ENCODE measurements around the gene PHACTR3. TPM values are rescaled to one million over a fixed set of nuclear protein-coding genes. Genes with fewer than 3 reads are reported as not detected.

Gene PHACTR3
- total RNA-seq, 1 experiment from 2014 or later: not detected

- RAD21 ChIA-PET (ENCODE audit: low non-redundant PET in 1 of 2, low total read pairs in 2 of 2, uncharacterized antibody in 2 of 2, unreplicated experiment in 2 of 2): no interaction called here
- Histone ChIP-seq H3K27ac (ENCODE audit: low read depth, low read length) (no peak overlapping the region), H3K36me3 (ENCODE audit: control insufficient read depth in 1 of 2, insufficient read depth in 2 of 2, low read length in 2 of 2) (no peaks in the 10 kb centered on the region), H4K20me1 (ENCODE audit: insufficient read depth) (no peaks in the 10 kb centered on the region), H3K9me2 (ENCODE audit: insufficient read depth) (no peaks in the 10 kb centered on the region), H3K27me3 (ENCODE audit: insufficient read depth, low read length) (peaks cover 42% of the 10 kb centered on the region), H2AFZ (ENCODE audit: low read depth, low read length, poor library complexity, severe bottlenecking) (no peak overlapping the region), H3K9me3 (ENCODE audit: control insufficient read depth in 1 of 2, insufficient read depth in 1 of 2, low read depth in 1 of 2, low read length in 2 of 2) (no peaks in the 10 kb centered on the region), H3K79me2 (ENCODE audit: insufficient read depth, low read length) (no peaks in the 10 kb centered on the region), H3K4me1 (ENCODE audit: control insufficient read depth in 1 of 2, insufficient read depth in 2 of 2, low read length in 2 of 2) (no peaks in the 10 kb centered on the region), H3K4me3 (replicated peaks in 1 of 2; ENCODE audit: low read depth in 1 of 2, low read length in 2 of 2) (no peak overlapping the region), H3K9ac (ENCODE audit: low read length) (no peak overlapping the region), H3K4me2 (ENCODE audit: low read length) (no peak overlapping the region)
- POLR2A ChIA-PET: interaction anchor here (1.2 kb wide), 1 partner anchor 76 kb away, joined by 3 read pairs; the partner anchor contains the start of genes FAM217B and PPP1R3D
- CTCF ChIA-PET: interaction anchor here (2.0 kb wide), 1 partner anchor 15 kb away, joined by 9 read pairs; no protein-coding TSS in a partner anchor
- intact Hi-C loops (cut with micrococcal nuclease): loop anchor here (5.0 kb wide), 1 partner anchor 58 kb away; no protein-coding TSS in a partner anchor
- no peak for ATAC-seq
- no peak for DNase-seq (ENCODE audit: low read depth, low spot score)
- TF ChIP-seq JUND (IDR thresholded peaks at IDR 0.05) (no peak), ZBTB33 (IDR thresholded peaks at IDR 0.05; ENCODE audit: extremely low read depth, insufficient replicate concordance, low read length) (no peak), SIN3A (IDR thresholded peaks at IDR 0.05; ENCODE audit: low read depth) (no peak), RAD21 (IDR thresholded peaks at IDR 0.05; ENCODE audit: low read depth) (no peak)
- no TSS peak for BruUV-seq (replicated peaks)
Measured at GRCh38 chr20:59864726-59865125, 260.4 kb downstream of the PHACTR3 start.

GRCh38 chr20:59866338-59866737 lies 262.0 kb downstream of the PHACTR3 start:
- POLR2A ChIA-PET: no interaction called here
- Histone ChIP-seq H3K27ac (ENCODE audit: low read depth, low read length) (no peak overlapping the region), H2AFZ (ENCODE audit: low read depth, low read length, poor library complexity, severe bottlenecking) (no peak overlapping the region), H3K79me2 (ENCODE audit: insufficient read depth, low read length) (no peaks in the 10 kb centered on the region), H4K20me1 (ENCODE audit: insufficient read depth) (no peaks in the 10 kb centered on the region), H3K9ac (ENCODE audit: low read length) (no peak overlapping the region), H3K27me3 (ENCODE audit: insufficient read depth, low read length) (peaks cover 43% of the 10 kb centered on the region), H3K9me3 (ENCODE audit: control insufficient read depth in 1 of 2, insufficient read depth in 1 of 2, low read depth in 1 of 2, low read length in 2 of 2) (no peaks in the 10 kb centered on the region), H3K4me3 (replicated peaks in 1 of 2; ENCODE audit: low read depth in 1 of 2, low read length in 2 of 2) (no peak overlapping the region), H3K36me3 (ENCODE audit: control insufficient read depth in 1 of 2, insufficient read depth in 2 of 2, low read length in 2 of 2) (no peaks in the 10 kb centered on the region), H3K9me2 (ENCODE audit: insufficient read depth) (no peaks in the 10 kb centered on the region), H3K4me1 (ENCODE audit: control insufficient read depth in 1 of 2, insufficient read depth in 2 of 2, low read length in 2 of 2) (no peaks in the 10 kb centered on the region), H3K4me2 (ENCODE audit: low read length) (no peak overlapping the region)
- CTCF ChIA-PET: no interaction called here
- RAD21 ChIA-PET (ENCODE audit: low non-redundant PET in 1 of 2, low total read pairs in 2 of 2, uncharacterized antibody in 2 of 2, unreplicated experiment in 2 of 2): no interaction called here
- intact Hi-C loops (cut with micrococcal nuclease): no loop called here
- BruUV-seq (replicated peaks): no TSS peak
- ATAC-seq (no peak), DNase-seq (ENCODE audit: low read depth, low spot score) (no peak)
- TF ChIP-seq MAX (IDR thresholded peaks at IDR 0.05) (no peak), ZBTB33 (IDR thresholded peaks at IDR 0.05; ENCODE audit: extremely low read depth, insufficient replicate concordance, low read length) (no peak), ATF3 (IDR thresholded peaks at IDR 0.05) (no peak), ELF1 (IDR thresholded peaks at IDR 0.05; ENCODE audit: borderline replicate concordance, low read depth) (no peak), POLR2AphosphoS5 (IDR thresholded peaks at IDR 0.05; ENCODE audit: low read depth, low read length) (no peak), POLR2A (IDR thresholded peaks at IDR 0.05; ENCODE audit: borderline replicate concordance, extremely low read depth, insufficient read depth, insufficient read length) (no peak), CEBPB (IDR thresholded peaks at IDR 0.05; ENCODE audit: low read depth) (no peak), FOSL1 (IDR thresholded peaks at IDR 0.05; ENCODE audit: low read depth) (no peak), SRF (IDR thresholded peaks at IDR 0.05; ENCODE audit: low read depth) (no peak), ZNF274 (IDR thresholded peaks at IDR 0.05; ENCODE audit: low read depth, low read length) (no peak), ZFX (IDR thresholded peaks at IDR 0.05) (no peak), CBX3 (IDR thresholded peaks at IDR 0.05; ENCODE audit: low read depth) (no peak), RAD21 (IDR thresholded peaks at IDR 0.05; ENCODE audit: low read depth) (no peak), TCF7L2 (IDR thresholded peaks at IDR 0.05; ENCODE audit: borderline replicate concordance, extremely low read depth, insufficient read depth, insufficient read length) (no peak), YY1 (IDR thresholded peaks at IDR 0.05; ENCODE audit: extremely low read depth, insufficient replicate concordance, low read depth, low read length) (no peak), SP1 (IDR thresholded peaks at IDR 0.05; ENCODE audit: low read depth) (no peak)

Data from HCT116 (cell line).